Skin of body (tissue), 2 donors: Measurements from ENCODE around the gene SMPDL3A. TPM values are rescaled to one million over a fixed set of nuclear protein-coding genes. Genes with fewer than 3 reads are reported as not detected.

Experiments used
- DNase-seq: peaks from one replicate; lab custom pipeline; 2025; lab: John Stamatoyannopoulos, UW
- total RNA-seq: library from RNA; depleted of rRNA; stranded (reverse); fragments of >200 nt; gene quantifications from one replicate; pipeline ENCODE4 v1.2.3, GENCODE V29; 2014

The SMPDL3A gene
- total RNA-seq, 1 donor from 2014 or later = 20.7 TPM

GRCh38 chr6:122804962-122805485, 16.0 kb downstream of the SMPDL3A start:
- DNase-seq = no peak

- no peak for DNase-seq
Measured at GRCh38 chr6:122806291-122806690, 17.2 kb downstream of the SMPDL3A start.

GRCh38 chr6:122808121-122808885, 19.2 kb downstream of the SMPDL3A start:
- DNase-seq = no peak

DNA sequence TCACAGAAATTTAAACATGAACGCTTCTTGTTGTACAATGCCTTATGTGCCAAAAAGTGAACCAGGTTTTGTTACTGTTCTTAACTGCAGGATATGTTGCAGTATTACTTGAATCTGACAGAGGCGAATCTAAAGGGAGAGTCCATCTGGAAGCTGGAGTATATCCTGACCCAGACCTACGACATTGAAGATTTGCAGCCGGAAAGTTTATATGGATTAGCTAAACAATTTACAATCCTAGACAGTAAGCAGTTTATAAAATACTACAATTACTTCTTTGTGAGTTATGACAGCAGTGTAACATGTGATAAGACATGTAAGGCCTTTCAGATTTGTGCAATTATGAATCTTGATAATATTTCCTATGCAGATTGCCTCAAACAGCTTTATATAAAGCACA, 19.9 kb downstream of the SMPDL3A start:
- DNase-seq = no peak

DNA sequence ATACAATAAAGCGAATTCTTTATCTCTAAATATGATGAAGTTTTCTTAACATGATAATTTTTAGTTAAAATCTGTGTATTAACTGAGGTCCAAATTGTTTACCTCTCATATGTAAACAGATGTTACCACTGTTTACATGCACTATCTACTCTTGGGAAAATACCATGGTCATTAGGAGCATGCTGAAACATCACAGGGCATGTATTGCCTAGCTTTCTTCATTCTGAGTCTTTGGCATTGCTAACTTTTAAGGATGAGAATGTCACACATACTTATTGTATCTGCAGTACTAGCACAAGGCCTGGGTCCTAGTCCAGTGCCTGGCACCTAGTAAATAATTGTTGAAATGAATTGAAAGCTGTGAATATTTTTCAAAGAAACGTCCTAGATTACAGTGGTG, 20.6 kb downstream of the SMPDL3A start:
- no peak for DNase-seq

DNA sequence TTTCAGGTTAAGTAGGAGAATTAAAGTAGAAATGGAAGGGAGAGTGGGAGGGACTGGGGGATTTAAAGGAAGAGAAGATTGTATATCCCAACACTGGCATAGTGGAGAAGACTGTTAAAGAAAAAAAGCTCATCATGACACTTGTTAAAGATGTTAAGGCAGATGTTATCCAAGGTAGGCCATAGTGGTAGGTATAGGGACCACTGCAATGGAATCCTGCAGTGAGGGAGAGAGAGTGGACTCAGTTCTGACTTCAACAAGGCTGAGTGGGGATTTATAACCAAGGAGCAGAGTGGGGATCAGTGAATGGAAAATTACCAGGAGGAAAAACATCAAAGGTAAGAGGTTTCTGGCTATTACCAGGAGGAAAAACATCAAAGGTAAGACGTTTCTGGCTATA, 21.1 kb downstream of the SMPDL3A start:
- DNase-seq = no peak

GRCh38 chr6:122817358-122817757, 28.3 kb downstream of the SMPDL3A start:
- no peak for DNase-seq

GRCh38 chr6:122817766-122818165, 28.7 kb downstream of the SMPDL3A start:
- DNase-seq = no peak

GRCh38 chr6:122818866-122819265, 29.8 kb downstream of the SMPDL3A start:
- no peak for DNase-seq

DNA sequence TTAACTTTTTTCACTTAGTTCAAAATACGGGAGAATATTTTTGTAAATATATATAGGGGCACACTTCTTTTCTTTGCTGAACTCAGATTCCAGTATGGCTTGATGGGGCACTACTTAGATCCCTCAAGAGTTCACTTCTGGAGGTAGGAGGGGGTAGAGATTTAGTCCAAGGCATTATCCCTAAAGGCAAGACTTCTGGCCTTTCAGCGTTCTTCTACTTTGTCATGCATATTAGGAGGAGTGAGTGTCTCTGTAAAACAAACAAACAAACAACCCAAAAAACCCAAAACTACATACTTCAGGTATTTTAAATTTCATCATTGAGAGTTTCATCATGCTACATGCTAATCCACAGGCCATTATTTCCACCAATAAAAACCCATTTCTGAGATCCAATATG, 32.0 kb downstream of the SMPDL3A start:
- no peak for DNase-seq

GRCh38 chr6:122825163-122825562, 36.1 kb downstream of the SMPDL3A start:
- no peak for DNase-seq

DNA sequence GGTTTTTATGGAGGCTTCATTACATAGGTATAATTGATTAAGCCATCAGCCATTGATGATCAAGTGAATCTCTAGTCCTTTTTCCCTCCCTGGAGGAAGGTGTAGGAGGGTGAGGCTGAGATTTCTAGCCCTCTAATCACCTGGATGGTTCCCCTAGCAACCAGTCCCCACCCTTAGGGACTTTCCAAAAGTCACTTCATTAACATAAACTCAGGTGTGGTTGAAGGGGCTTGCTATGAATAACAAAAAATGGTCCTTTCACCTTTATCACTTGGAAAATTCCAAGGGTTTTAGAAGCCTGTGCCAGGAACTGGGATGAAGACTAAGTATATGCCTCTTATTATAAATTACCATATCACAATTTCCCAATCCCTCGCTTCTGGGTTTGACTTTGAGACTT, 40.4 kb downstream of the SMPDL3A start:
- no peak for DNase-seq

GRCh38 chr6:122831511-122831910, 42.5 kb downstream of the SMPDL3A start:
- no peak for DNase-seq

GRCh38 chr6:122832459-122832858, 43.4 kb downstream of the SMPDL3A start:
- no peak for DNase-seq

- DNase-seq = no peak
Measured at GRCh38 chr6:122833021-122833491, 44.0 kb downstream of the SMPDL3A start.

DNA sequence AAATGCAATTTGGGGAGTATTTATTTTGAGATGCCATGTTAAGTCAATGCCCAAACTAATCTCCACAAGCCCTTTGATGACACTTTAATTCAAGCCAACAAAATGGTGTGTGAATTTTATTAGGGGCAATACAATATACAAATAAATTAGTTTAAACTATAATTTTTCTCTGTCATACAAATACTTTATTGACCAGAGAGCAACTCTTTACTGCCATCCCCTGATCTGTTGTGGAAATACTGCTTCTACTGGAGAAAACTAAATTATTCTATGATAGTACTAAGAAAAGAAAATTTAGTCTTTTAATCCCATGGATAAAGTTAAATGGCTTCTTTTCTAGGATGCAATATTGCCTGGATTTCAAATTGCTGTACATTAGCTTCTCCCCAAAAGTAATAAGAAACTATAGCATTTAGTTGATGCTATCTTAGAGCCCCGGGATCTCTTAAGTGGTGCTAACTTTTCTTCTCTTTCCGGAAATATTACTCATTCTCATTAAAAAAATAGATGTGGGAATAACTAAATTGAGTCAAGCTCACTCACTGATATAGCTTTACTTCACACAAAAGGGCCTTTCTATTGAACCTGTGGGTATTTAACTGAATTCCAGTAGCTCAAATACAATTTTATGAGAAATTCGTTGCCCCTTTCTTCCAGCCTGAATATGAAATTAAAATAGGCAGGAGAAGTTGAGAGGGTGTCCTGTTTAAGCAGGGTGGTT, 49.2 kb downstream of the SMPDL3A start:
- DNase-seq = no peak

- DNase-seq = peak; percentile 20
Measured at GRCh38 chr6:122839472-122839871, 50.4 kb downstream of the SMPDL3A start.

GRCh38 chr6:122839906-122840305, 50.8 kb downstream of the SMPDL3A start:
- DNase-seq = no peak

- DNase-seq = no peak
Measured at GRCh38 chr6:122845464-122845863, 56.4 kb downstream of the SMPDL3A start.

GRCh38 chr6:122845916-122846612, 57.0 kb downstream of the SMPDL3A start:
- DNase-seq = no peak

DNA sequence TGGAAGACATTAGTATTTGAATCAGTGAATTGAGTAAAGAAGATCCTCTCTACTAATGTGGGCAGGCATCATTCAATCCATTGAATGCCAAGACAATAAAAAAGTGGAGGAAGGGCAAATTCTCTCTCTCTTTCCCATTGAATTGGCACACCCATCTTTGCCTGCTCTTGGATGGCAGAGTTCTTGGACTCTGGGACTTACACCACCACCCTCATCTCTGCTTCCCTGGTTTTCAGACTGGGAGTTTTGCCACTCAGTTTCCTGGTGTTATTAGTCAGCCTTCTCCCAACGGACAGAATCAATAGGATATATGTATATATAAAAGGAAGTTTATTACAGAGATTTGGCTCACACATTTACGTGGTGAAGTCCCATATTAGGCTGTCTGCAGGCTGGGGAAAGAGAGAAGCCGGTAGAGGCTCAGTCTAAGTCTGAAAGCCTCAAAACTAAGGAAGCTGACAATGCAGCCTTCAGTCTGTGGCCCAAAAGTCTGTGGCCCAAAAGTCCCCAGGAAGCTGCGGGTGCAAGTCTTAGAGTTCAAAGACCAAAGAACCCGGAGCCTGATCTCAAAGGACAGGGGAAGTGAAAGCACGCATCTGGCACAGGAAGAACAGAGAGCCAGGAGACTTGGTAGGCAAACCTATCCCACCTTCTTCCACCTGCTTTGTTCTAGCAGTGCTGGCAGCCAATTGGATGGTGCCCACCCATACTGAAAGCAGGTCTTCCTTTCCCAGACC, 64.4 kb downstream of the SMPDL3A start:
- no peak for DNase-seq
